ENCODE data around the gene DIS3L2.
"Not testable (repeated sequence)": the region's sequence is repeated elsewhere in the genome, so short reads cannot be mapped to it uniquely, and the experiment has no call there.

DIS3L2 gene

GRCh38 chr2:232336981-232337720, 375.6 kb downstream of the DIS3L2 start:
- Histone ChIP-seq H3K4me2 (ENCODE audit: low read depth, low read length, poor library complexity, severe bottlenecking) (no peak overlapping the region), H3K4me1 (ENCODE audit: insufficient read depth, low read length, poor library complexity, severe bottlenecking) (no peaks in the 10 kb centered on the region), H3K9me2 (replicated peaks; ENCODE audit: low read depth, low read length) (no peaks in the 10 kb centered on the region), H3K9me3 (ENCODE audit: insufficient read depth, low read depth, low read length) (no peaks in the 10 kb centered on the region), H3K79me2 (ENCODE audit: insufficient read depth, low read length) (no peaks in the 10 kb centered on the region), H3F3A (ENCODE audit: low read depth) (no peaks in the 10 kb centered on the region), H3K4me3 (ENCODE audit: low read length, poor library complexity, severe bottlenecking) (no peak overlapping the region), H4K20me1 (ENCODE audit: insufficient read depth, low read length, poor library complexity, severe bottlenecking) (no peaks in the 10 kb centered on the region), H3K9ac (ENCODE audit: low read depth, low read length, poor library complexity, severe bottlenecking) (no peak overlapping the region), H3K27me3 (ENCODE audit: insufficient read depth, low read length, poor library complexity, severe bottlenecking) (no peaks in the 10 kb centered on the region), H3K36me3 (ENCODE audit: insufficient read depth, low read length) (no peaks in the 10 kb centered on the region), H2AFZ (ENCODE audit: low read length) (no peak overlapping the region)
- no peak for TF ChIP-seq EZH2phosphoT487 (IDR thresholded peaks at IDR 0.05; ENCODE audit: borderline replicate concordance)
- no peak for TF ChIP-seq CTCF (conservative IDR thresholded peaks at IDR 0.05; ENCODE audit: low read length)

GRCh38 chr2:232338094-232338758, 376.7 kb downstream of the DIS3L2 start:
- not testable (repeated sequence) for H3K9me2 ChIP-seq (replicated peaks; ENCODE audit: low read depth, low read length); H3K36me3 ChIP-seq (ENCODE audit: insufficient read depth, low read length); H3K79me2 ChIP-seq (ENCODE audit: insufficient read depth, low read length); H3K9ac ChIP-seq (ENCODE audit: low read depth, low read length, poor library complexity, severe bottlenecking); H4K20me1 ChIP-seq (ENCODE audit: insufficient read depth, low read length, poor library complexity, severe bottlenecking); H3K4me3 ChIP-seq (ENCODE audit: low read length, poor library complexity, severe bottlenecking); H3K27me3 ChIP-seq (ENCODE audit: insufficient read depth, low read length, poor library complexity, severe bottlenecking); H3K4me1 ChIP-seq (ENCODE audit: insufficient read depth, low read length, poor library complexity, severe bottlenecking); H2AFZ ChIP-seq (ENCODE audit: low read length); H3K4me2 ChIP-seq (ENCODE audit: low read depth, low read length, poor library complexity, severe bottlenecking); H3F3A ChIP-seq (ENCODE audit: low read depth); H3K9me3 ChIP-seq (ENCODE audit: insufficient read depth, low read depth, low read length)

GRCh38 chr2:232338759-232339106, 377.2 kb downstream of the DIS3L2 start:
- TF ChIP-seq EZH2phosphoT487 (IDR thresholded peaks at IDR 0.05; ENCODE audit: borderline replicate concordance) (no peak), CTCF (conservative IDR thresholded peaks at IDR 0.05; ENCODE audit: low read length) (no peak)
- no peak overlapping the region for H3K9ac ChIP-seq (ENCODE audit: low read depth, low read length, poor library complexity, severe bottlenecking)
- no peak overlapping the region for H2AFZ ChIP-seq (ENCODE audit: low read length)
- H3K27me3 ChIP-seq (ENCODE audit: insufficient read depth, low read length, poor library complexity, severe bottlenecking) = no peaks in the 10 kb centered on the region
- no peaks in the 10 kb centered on the region for H3K36me3 ChIP-seq (ENCODE audit: insufficient read depth, low read length)
- no peaks in the 10 kb centered on the region for H3K4me1 ChIP-seq (ENCODE audit: insufficient read depth, low read length, poor library complexity, severe bottlenecking)
- H3K4me3 ChIP-seq (ENCODE audit: low read length, poor library complexity, severe bottlenecking) = no peak overlapping the region
- no peaks in the 10 kb centered on the region for H3K9me2 ChIP-seq (replicated peaks; ENCODE audit: low read depth, low read length)
- no peaks in the 10 kb centered on the region for H3K79me2 ChIP-seq (ENCODE audit: insufficient read depth, low read length)
- H3K4me2 ChIP-seq (ENCODE audit: low read depth, low read length, poor library complexity, severe bottlenecking) = no peak overlapping the region
- no peaks in the 10 kb centered on the region for H3K9me3 ChIP-seq (ENCODE audit: insufficient read depth, low read depth, low read length)
- H4K20me1 ChIP-seq (ENCODE audit: insufficient read depth, low read length, poor library complexity, severe bottlenecking) = no peaks in the 10 kb centered on the region
- H3F3A ChIP-seq (ENCODE audit: low read depth) = no peaks in the 10 kb centered on the region
